ENCODE results near the gene TECPR2.
A peak's percentile ranks its signal among the peaks of the same experiment; 100 is the strongest.
"Not testable (repeated sequence)": the region's sequence is repeated elsewhere in the genome, so short reads cannot be mapped to it uniquely, and the experiment has no call there.

TECPR2 gene

GRCh38 chr14:102362545-102363181 is at the start of gene TECPR2, which contains the start of gene CINP:
Gene TECPR2 (plus strand): TSS chr14:102362941. CDS start chr14:102376722, 13,781 bp downstream.
Gene CINP (minus strand): TSS chr14:102362890. CDS start chr14:102362851, 39 bp downstream.
- DNase-seq = peak; percentile 97

DNA sequence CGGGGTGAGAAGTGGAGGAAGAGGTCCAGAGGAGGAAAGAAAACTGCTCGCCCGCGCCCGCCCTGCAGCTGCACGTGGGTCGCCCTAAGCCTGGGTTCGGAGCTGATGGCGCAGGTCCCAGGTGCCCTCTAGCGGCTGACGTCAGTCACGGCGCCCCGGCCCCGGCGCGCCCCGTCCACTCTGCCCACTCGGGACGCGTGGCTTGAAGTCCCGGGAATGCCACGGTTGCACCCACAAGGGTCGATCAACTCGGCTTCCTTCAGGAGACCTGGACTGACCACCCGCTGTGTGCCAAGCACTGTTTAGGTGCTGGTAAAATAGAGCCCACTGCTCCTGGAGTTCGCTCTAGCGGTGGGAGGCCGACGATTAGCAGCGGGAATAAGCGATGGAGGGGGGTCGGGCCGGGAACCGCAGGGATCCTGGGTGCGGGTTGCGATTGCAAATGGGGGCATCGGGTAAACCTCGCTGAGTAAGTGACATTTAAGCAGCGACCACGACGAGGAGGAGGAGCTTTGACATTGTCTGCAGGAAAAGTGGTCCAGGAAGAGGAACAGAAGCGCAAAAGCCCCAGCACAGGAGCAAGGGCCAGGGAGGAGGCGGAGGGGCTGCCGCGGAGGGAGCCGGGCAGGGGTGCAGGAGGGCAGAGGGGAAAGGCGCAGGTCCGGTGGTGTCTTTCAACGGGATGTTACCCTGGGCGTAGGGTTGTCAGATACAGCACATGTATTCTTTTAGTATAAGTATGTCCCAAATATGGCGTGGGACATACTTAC is 48.3 kb upstream of the TECPR2 start:
- DNase-seq = peak; percentile 81

DNA sequence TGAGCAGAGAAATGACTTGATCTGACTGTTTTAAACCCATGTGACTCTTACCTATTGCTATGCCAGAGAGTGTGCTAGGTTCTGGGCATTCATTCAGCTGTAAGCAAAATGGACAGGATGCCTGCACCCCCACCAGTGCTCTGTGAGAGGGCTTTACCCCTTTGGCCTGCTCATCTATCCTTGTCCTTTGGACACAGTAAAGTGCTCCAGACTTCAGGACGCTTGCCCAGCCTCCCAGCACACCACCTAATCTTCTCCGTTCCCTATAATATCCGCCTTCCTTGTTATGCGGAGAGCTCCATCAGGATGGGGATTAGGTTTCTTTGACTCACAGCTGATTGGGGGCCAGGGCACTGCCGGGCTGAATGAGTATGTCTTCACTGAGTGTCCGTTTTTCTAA is 47.6 kb upstream of the TECPR2 start:
- no peak for DNase-seq

DNA sequence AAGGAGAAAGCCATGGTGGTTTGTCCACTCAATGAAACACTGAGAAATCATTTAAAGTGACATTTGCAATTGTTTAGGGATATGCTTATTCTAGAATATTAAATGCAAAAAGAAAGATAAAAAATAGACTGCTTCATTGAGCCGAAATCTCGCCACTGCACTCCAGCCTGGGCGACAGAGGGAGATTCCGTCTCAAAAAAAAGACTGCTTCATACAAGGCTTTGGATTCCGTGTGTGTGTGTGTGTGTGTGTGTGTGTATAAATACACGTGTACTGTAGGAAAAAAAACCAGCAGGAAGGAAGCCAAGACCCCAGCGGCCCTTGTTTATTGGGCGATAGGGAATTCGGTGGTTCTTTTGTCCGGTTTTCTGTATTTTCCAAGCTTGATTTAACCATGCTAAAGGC is 46.4 kb upstream of the TECPR2 start:
- DNase-seq = no peak

DNA sequence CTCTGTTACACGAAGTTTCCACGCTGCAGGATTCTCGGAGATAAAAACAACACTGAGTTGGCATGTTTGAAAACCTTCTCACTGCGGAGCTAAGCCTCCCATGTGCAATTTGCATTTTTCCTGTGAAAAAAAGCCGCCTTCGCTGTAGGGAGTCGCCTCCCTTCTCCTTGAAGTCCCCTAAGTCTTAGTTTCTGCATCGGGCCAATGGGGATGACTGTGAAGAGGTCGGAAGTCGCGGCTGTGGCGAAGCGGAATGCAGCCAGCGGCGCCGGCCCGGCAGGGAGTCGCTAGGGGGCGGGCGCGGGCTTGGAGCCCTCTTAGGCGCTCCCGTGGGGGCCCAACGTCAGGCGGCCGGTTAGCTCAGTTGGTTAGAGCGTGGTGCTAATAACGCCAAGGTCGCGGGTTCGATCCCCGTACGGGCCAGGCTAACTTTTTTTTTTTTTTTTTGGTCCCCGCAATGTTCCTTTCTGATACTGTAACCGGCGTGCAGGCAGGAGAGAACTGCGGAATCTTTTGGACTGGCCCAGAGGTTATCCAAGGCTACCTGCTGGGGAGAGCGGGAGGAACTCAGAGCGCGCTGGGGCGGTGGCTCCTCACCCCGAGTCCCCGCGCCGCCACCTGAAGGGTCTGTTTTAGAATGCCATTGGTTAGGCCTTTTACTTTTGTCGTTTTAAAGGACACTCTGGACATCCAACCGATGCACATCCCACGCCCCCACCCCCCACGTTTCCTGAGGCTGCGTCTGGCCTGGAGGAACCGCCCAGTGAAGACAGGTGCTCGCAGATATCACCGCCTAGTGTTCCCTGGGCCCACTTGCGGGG is 45.8 kb upstream of the TECPR2 start:
- peak; percentile 95 for DNase-seq

DNA sequence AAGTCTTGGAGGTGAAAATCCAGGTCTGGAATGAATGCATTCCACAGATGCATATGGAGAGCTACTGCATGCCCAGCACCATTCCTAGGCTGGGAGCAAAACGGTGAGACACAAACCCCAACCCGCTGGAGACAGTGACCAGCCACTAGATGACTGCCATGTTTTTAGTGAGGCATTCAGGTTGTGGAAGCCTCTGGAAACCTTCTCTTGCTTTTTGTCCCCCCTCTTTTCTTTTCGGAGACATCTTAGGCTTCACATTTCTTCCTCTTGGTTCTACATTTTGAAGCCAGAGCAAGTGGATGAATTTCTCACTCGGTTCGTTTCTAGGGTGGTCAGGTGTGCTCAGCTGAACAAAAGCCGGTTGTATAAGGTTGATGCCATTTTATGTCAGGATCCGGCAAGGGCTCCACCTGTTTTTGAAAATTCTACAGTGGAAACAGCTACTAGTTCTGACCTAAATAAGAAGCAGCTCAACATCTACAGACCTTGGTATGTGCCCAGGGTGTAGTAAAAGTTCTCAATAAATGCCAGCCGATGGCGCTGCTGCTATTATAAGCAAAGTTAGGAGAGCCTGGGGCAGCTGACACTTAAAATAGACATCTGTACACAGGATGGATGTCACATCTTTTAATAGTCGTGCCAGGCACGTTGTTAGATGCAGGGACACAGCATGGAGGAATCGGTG is 45.0 kb upstream of the TECPR2 start:
- DNase-seq = no peak

DNA sequence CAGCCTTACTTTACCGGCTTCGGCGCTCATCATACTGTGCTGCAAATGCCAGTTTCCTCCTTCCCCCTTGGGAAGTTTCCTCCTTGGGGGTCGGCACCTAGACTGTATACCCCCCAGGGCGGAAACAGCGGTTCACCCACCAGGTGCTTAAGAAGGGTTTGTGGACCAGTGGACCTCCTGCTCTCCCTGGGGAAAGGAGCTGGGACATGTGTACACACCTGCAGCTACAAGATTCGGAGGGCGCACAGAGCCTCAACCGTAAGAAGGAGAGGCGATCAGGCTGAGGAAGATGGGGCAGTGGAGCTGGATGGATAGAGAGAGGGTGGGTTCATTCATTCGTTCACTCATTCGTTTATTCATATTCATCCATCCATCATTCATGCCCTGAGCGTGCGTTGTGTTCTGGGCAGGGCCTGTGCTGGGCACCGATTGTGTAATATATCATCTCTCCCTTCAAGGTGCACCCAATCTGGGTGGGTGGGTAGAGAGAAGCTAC is 43.9 kb upstream of the TECPR2 start:
- DNase-seq = no peak

- peak; percentile 95 for DNase-seq
Observed at GRCh38 chr14:102319351-102320032, 43.2 kb upstream of the TECPR2 start, which contains the start of gene ZNF839. Gene ZNF839 (plus strand): TSS chr14:102319746. CDS start chr14:102319766, 20 bp downstream.

- peak; percentile 56 for DNase-seq
Observed at GRCh38 chr14:102320033-102320660, 42.6 kb upstream of the TECPR2 start.

DNA sequence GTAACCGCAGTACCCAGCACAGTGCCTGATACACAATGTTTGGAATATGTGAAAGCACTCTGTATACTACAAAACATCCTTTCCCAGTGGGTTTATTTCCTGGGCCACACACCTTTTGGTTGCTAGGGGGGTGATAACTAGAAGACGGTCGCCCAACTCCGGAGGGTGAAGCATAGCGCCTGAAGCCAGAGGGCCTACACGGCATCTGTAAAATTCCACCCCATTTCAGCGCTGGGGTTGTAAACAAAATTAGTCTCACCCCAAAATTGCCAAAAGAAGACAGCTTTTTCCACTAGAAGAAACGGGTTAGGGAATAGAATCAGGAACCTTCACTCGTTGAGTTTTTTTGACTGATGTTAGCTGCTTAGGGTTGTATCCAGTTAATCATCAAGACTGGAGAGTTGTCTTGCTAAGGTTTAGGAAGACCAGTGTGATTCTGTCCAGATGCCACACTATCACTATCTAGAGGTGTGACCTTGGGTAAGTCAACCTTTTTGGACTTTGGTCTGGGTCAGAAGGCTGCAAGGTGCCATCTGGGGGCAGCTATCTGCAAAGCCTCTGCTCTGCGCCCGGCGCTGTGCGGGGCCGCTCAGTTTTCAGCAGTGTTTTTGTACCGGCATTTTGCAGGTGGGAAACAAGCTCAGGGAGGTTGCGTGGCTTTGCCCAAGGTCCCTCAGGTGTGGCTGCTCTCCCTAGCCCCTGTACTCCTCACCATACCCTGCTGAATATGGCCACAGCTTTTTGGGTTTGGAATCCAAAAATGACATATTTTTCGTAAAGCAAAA is 41.9 kb upstream of the TECPR2 start:
- DNase-seq = no peak

DNA sequence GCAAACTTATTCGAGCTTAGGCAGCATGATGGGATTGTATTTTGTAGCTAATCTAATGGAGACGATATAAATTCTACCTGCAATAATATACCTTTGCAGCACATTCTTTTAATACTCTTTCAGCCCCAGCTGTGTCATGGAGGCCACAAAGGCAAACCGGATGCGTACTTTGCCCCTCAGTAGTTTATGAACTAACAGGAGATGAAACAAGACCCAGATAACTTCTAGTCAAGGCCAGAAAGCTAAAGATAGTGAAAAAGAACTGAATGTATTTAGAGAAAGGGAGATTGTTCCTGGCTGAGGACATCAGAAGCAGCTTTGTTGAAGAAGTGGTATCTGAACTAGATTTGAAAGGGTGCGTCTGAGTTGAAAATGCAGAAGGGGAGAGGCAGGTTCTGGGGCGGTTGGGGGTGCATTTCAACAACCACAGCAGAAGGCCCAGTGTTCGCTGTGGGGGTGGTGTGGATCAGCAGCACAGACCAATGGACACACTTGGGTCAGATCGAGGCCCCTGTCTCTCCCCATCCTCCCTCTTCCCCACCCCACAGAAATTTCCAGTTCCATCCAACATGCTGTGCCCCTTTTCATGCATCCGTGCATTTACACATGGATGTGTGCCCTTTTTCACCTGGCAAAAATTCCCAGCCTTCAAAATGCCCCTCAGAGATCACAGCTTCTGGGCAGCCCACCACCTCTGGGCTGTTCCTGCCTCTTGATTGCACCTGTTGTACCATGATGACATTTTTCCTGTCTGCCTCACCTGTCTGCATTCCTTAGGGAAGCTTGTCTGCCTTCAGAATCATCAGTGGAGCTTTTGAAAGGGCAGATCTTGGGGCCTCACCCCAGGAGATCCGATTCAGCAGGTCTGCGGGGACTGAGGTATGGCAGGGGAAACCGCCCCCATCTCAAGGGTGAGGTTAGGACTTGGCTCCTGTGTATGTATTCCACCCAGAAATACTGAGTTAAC is 41.0 kb upstream of the TECPR2 start:
- no peak for DNase-seq

GRCh38 chr14:102323102-102323501 is 39.6 kb upstream of the TECPR2 start:
- DNase-seq = no peak

DNA sequence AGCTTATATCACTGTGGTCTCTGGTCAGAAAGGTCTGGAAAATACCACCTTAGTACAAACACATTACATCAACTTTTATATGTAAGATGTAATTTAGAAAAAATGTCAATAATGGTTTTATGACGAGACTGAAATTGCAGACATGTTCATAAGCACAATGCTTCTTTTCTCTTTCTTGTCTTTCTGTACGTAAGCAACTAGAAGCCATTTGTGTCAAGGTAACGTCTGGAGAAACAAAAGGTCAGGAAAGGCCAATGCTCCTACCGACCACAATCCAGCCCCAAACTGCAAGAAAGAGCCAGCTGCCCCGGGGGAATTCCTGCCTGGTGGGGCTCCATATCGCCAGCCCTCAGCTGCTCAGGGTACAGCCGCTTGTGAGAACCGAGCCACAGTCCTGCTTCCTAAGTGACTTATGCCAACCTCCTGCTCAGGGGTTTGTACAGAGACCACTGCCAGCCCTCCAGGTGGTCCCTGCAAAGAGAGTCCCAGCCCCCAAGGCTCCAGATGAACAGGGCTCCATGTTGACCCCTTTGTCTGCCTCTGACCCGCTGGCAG is 36.9 kb upstream of the TECPR2 start:
- DNase-seq = no peak

DNA sequence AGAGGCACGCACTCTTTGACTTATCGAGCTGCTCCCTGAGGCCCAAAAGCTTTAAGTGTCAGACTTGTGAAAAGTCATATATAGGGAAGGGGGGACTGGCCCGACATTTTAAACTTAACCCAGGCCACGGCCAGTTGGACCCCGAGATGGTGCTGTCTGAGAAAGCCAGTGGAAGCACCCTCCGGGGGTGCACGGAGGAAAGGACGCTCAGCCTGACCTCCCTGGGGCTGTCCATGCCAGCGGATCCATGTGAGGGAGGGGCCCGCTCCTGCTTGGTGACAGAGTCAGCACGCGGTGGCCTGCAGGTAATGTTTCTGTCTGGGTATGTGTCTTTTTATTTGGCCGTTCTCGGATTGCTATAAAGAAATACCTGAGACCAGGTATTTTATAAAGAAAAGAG is 36.2 kb upstream of the TECPR2 start:
- no peak for DNase-seq

DNA sequence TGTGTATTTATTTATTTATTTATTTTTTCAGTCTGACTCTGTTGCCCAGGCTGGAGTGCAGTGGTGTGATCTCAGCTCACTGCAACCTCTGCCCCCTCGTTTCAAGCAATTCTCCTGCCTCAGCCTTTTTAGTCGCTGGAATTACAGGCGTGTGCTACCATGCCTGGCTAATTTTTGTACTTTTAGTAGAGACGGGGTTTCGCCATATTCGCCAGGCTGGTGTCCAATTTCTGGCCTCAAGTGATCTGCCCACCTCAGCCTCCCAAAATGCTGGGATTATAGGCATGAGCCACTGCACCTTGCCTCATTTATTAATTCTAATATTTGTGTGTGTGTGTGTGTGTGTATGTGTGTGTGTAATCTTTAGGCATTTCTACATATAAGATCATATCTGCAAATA is 33.4 kb upstream of the TECPR2 start:
- not testable (repeated sequence) for DNase-seq

GRCh38 chr14:102330806-102331205 is 31.9 kb upstream of the TECPR2 start:
- DNase-seq = no peak

DNA sequence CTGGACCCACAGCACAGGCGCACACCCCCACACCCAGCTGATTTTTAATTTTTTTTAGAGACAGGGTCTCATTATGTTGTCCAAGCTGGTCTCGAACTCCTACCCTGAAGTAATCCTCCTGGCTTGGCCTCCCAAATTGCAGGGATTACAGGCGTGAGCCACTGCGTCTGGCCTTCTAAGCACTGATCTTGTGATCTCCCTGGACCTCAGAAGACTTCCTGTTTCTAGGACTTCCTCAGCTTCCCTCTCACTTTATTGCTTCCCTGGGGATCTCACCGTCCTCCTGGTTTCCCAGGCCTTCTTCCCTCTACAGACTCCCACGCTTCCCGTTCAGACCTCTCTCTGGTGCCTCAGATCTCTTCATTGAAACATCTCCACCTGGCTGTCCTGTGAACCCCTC is 29.4 kb upstream of the TECPR2 start:
- no peak for DNase-seq

GRCh38 chr14:102333795-102334705 is 28.7 kb upstream of the TECPR2 start:
- DNase-seq = no peak
